Cardiac muscle cell (in vitro differentiated cells and primary cell): ENCODE results near the gene MBNL1. TPM values are rescaled to one million over a fixed set of nuclear protein-coding genes. Genes with fewer than 3 reads are reported as not detected.

Experiments
- DNase-seq, 2 donors: peaks; one replicate each; pipeline versions ENCODE4 v3.0.0 to v3.0.0-alpha.2; 2010 to 2017; ENCODE audit warnings: low read depth in 1 of 2, low spot score in 1 of 2
- H3K27ac ChIP-seq: fragments of 200-600 bp; sonication (generic); 2 replicates; pipeline ENCODE4 v1.5.1; 2016
- H3K27me3 ChIP-seq: fragments of 200-600 bp; sonication (generic); 2 replicates; pipeline ENCODE4 v1.6.0; 2016; ENCODE audit warnings: control low read depth
- H3K36me3 ChIP-seq: fragments of 200-600 bp; sonication (generic); 2 replicates; pipeline ENCODE4 v1.5.1; 2016; ENCODE audit warnings: control low read depth
- H3K4me1 ChIP-seq: fragments of 200-600 bp; sonication (generic); 2 replicates; pipeline ENCODE4 v1.8.1; 2017; ENCODE audit warnings: low read depth, mild to moderate bottlenecking, mixed run types
- H3K4me3 ChIP-seq: fragments of 200-600 bp; sonication (generic); 2 replicates; pipeline ENCODE4 v1.5.1; 2016; ENCODE audit warnings: mild to moderate bottlenecking
- H3K9me3 ChIP-seq: fragments of 200-600 bp; sonication (generic); 2 replicates; pipeline ENCODE4 v1.5.1; 2017; ENCODE audit warnings: low read depth, mild to moderate bottlenecking, control low read depth
- polyA plus RNA-seq: library from polyadenylated mRNA; unstranded; fragments of >200 nt; fragmentation: Nextera tagmentation; extraction: Ambion mirVana; gene quantifications from 2 replicates; pipeline ENCODE4 v1.2.1, GENCODE V29; 2016
- total RNA-seq: library from RNA; depleted of rRNA; stranded (reverse); fragments of >200 nt; gene quantifications from 2 replicates; pipeline ENCODE4 v1.2.3, GENCODE V29; 2016
- TF ChIP-seq, protein P1 (sequence below): IDR thresholded peaks from 2 replicates; pipeline ENCODE4 v1.5.1; 2012; ENCODE audit warnings: low read depth, mild to moderate bottlenecking, low read length

MBNL1 gene
- total and polyA plus RNA-seq, 2 experiments from 2014 or later, result 18.1 to 75.1 TPM

DNA sequence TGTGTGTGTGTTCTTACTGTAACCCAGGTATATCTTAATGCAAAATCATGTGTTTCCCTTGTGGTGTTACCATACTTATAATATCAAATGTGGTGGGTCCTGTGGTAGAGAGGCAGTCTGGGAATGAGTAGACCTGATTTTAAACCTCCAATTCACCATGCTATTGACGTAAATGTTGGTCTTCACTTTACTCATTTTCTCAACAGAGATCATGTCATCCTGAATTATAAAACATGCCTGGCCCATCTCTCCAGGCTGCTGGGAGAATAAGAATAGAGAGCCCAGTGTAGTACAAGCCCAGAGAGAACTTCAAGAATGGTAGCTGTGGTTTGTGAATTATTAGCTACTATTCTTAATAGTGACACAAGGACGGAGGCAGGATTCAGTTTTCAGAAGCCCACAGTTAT lies 88.1 kb downstream of the MBNL1 start:
- Histone ChIP-seq H3K9me3 (no peaks in the 10 kb centered on the region), H3K27ac (no peak overlapping the region), H3K4me1 (peaks cover 10% of the 10 kb centered on the region), H3K4me3 (no peak overlapping the region), H3K27me3 (no peaks in the 10 kb centered on the region), H3K36me3 (no peaks in the 10 kb centered on the region)
- DNase-seq, result no peak
- TF ChIP-seq, protein P1, sequence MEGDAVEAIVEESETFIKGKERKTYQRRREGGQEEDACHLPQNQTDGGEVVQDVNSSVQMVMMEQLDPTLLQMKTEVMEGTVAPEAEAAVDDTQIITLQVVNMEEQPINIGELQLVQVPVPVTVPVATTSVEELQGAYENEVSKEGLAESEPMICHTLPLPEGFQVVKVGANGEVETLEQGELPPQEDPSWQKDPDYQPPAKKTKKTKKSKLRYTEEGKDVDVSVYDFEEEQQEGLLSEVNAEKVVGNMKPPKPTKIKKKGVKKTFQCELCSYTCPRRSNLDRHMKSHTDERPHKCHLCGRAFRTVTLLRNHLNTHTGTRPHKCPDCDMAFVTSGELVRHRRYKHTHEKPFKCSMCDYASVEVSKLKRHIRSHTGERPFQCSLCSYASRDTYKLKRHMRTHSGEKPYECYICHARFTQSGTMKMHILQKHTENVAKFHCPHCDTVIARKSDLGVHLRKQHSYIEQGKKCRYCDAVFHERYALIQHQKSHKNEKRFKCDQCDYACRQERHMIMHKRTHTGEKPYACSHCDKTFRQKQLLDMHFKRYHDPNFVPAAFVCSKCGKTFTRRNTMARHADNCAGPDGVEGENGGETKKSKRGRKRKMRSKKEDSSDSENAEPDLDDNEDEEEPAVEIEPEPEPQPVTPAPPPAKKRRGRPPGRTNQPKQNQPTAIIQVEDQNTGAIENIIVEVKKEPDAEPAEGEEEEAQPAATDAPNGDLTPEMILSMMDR, result no peak

DNA sequence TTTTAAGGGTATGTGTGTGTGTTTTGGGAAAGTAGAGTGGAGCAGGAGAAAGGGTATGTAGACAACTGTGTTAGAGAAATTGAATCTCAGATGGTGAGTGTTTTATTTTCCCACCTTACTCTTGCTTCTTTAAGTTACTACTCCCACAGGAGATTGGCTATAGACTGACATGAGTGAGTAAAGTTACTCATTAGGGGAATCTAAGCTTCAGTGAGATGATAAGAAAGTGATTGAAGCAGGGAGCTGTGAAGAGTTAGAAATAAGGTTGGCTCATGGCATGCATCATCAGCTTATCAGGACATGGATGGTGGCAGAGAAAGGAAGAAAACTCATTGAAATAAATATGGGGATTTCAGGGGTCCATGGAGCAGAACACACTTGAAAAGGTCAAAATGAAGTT lies 88.9 kb downstream of the MBNL1 start:
- DNase-seq, result no peak
- Histone ChIP-seq H3K27me3 (no peaks in the 10 kb centered on the region), H3K4me1 (peaks cover 14% of the 10 kb centered on the region), H3K4me3 (no peak overlapping the region), H3K27ac (peak overlapping the region; percentile 0), H3K36me3 (no peaks in the 10 kb centered on the region), H3K9me3 (no peaks in the 10 kb centered on the region)
- TF ChIP-seq, protein P1, result no peak

DNA sequence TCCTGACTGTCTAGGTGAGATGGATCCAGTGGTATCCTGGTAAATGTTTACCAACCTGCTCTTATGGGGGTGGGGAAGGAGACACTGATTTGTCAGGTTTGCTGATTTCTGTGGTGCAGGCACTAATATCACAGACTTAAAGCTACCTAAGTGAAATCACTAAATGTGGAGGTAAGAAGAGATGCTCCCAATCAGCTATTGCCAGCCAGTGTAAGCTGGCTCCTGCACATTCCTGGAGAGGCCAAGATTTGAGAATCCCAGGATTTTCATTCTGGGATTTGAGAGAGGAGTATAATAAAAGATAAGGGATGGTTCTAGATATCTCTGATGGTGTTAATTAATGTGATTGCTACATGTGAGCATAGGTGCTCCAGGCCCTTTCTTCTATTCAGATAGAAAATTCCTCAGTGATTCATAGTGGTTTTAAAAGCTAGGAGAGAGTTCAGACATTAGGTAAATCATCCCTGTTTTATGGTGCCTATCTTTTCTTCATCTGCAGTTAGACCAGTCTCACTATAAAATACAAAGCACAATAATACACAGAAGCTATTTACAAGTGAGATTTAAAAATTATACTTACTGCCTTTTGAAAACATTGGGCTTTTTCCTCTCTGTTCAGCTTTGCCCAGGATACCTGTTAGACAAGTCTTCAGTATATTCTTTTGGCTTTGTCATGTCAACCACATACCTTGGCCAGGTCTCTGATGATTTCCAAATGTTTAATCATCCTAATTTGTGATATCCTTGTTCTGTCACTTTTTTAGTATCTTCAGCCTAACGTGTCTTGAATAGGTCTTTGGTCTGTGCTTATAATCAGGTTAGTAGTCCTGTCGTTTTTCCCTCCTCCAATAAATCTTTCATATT lies 90.9 kb downstream of the MBNL1 start:
- no peaks in the 10 kb centered on the region for H3K36me3 ChIP-seq
- H3K9me3 ChIP-seq, result no peaks in the 10 kb centered on the region
- TF ChIP-seq, protein P1, result no peak
- H3K27ac ChIP-seq, result no peak overlapping the region
- H3K27me3 ChIP-seq, result no peaks in the 10 kb centered on the region
- DNase-seq, result no peak
- no peak overlapping the region for H3K4me3 ChIP-seq
- H3K4me1 ChIP-seq, result peaks cover 12% of the 10 kb centered on the region

DNA sequence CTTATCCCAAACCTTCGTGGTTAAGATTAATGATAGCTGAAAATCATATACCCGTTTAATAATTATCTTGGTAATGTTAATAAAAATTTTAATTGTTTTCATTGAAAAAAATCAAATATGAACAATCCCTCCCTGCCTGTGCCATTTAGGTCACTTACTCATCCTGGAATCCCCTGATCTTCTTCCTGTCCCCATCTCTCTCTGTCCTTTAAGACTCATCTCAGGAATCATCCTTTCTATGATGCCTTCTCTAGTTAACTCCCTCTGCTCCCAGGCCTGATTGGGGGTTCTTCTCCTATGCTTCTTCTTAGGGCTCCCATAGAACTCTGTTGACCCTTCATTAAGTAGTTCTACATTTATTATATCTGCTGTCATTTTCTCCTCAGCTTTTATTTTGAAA lies 91.6 kb downstream of the MBNL1 start:
- TF ChIP-seq, protein P1, result no peak
- Histone ChIP-seq H3K4me3 (no peak overlapping the region), H3K27ac (no peak overlapping the region), H3K9me3 (no peaks in the 10 kb centered on the region), H3K36me3 (no peaks in the 10 kb centered on the region), H3K4me1 (peaks cover 12% of the 10 kb centered on the region), H3K27me3 (no peaks in the 10 kb centered on the region)
- no peak for DNase-seq

DNA sequence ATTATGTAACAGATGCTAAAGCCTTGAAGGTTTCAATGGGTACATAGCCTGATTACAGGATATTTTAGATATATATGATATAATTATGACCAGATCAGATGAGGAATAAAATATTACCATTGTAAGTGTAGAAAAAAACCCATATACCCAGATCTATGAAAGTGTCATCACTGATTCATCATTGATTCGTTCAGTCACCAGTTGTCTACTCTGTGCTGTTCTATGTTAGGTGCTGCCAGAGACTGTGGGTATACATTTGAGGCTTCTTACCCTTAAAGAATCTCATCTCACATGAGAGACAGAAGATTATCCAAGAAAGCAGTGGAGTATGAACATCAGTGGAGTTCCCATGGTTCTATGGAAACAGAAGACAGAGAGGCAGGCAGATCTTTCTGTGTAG lies 92.2 kb downstream of the MBNL1 start:
- H3K4me1 ChIP-seq, result peaks cover 12% of the 10 kb centered on the region
- no peak overlapping the region for H3K4me3 ChIP-seq
- TF ChIP-seq, protein P1, result no peak
- no peak overlapping the region for H3K27ac ChIP-seq
- no peaks in the 10 kb centered on the region for H3K9me3 ChIP-seq
- H3K27me3 ChIP-seq, result no peaks in the 10 kb centered on the region
- DNase-seq, result no peak
- H3K36me3 ChIP-seq, result no peaks in the 10 kb centered on the region
